Neuronal stem cell (in vitro differentiated cells): ENCODE results near the gene MYBL2.
A peak's percentile ranks its signal among the peaks of the same experiment; 100 is the strongest.

Experiments used
- DNase-seq: peaks from one replicate; pipeline ENCODE4 v3.0.0-alpha.2; 2013; ENCODE audit warnings: low spot score
- H2AFZ ChIP-seq: one replicate; pipeline ENCODE4 v1.6.1; 2013; ENCODE audit warnings: mild to moderate bottlenecking, low read length, inconsistent platforms
- H2AK5ac ChIP-seq: 2 replicates; pipeline ENCODE4 v1.6.1; 2013; ENCODE audit warnings: low read depth, mild to moderate bottlenecking, inconsistent platforms, low read length, moderate library complexity, mixed read lengths
- H2BK120ac ChIP-seq: 2 replicates; pipeline ENCODE4 v1.6.1; 2013; ENCODE audit warnings: low read depth, mild to moderate bottlenecking, inconsistent platforms, low read length, moderate library complexity, mixed read lengths
- H2BK12ac ChIP-seq: one replicate; pipeline ENCODE4 v1.6.1; 2013; ENCODE audit warnings: low read length, inconsistent platforms
- H2BK15ac ChIP-seq: 2 replicates; pipeline ENCODE4 v1.6.1; 2013; ENCODE audit warnings: mild to moderate bottlenecking, low read length, inconsistent platforms, mixed read lengths
- H2BK5ac ChIP-seq: one replicate; pipeline ENCODE4 v1.6.1; 2013; ENCODE audit warnings: inconsistent platforms, mild to moderate bottlenecking, low read length, moderate library complexity
- H3K14ac ChIP-seq: one replicate; pipeline ENCODE4 v1.6.1; 2013; ENCODE audit warnings: low read length, inconsistent platforms
- H3K18ac ChIP-seq: 2 replicates; pipeline ENCODE4 v1.6.1; 2013; ENCODE audit warnings: low read length, inconsistent platforms
- H3K23ac ChIP-seq: 2 replicates; pipeline ENCODE4 v1.6.1; 2013; ENCODE audit warnings: low read depth, mild to moderate bottlenecking, mixed read lengths, low read length, inconsistent platforms; ENCODE audit not compliant: poor library complexity
- H3K27ac ChIP-seq: replicated peaks from 3 replicates; pipeline ENCODE4 v1.5.1; 2013; ENCODE audit warnings: low read length, inconsistent platforms
- H3K27me3 ChIP-seq, 3 experiments: 2 replicates each; pipeline ENCODE4 v1.6.1; 2013; ENCODE audit warnings: low read length in 3 of 3, mild to moderate bottlenecking in 2 of 3, inconsistent platforms in 1 of 3, low read depth in 1 of 3, mixed read lengths in 1 of 3, moderate library complexity in 1 of 3; ENCODE audit not compliant: control insufficient read depth in 3 of 3, insufficient read depth in 3 of 3
- H3K36me3 ChIP-seq, 2 donors: replicated peaks in 1 of 2; 2 replicates each; pipeline ENCODE4 v1.6.1; 2013; ENCODE audit warnings: low read length in 2 of 2; ENCODE audit not compliant: control insufficient read depth in 2 of 2, insufficient read depth in 2 of 2
- H3K4ac ChIP-seq: 2 replicates; pipeline ENCODE4 v1.6.1; 2013; ENCODE audit warnings: inconsistent platforms, mild to moderate bottlenecking, low read length, moderate library complexity
- H3K4me1 ChIP-seq, 2 donors: 1 replicate in 1 of 2; 2 replicates in 1 of 2; pipeline ENCODE4 v1.6.1; 2013; ENCODE audit warnings: low read length in 2 of 2, low read depth in 1 of 2; ENCODE audit not compliant: control insufficient read depth in 2 of 2, insufficient read depth in 1 of 2
- H3K4me2 ChIP-seq: one replicate; pipeline ENCODE4 v1.6.1; 2013; ENCODE audit warnings: mild to moderate bottlenecking, low read length, inconsistent platforms; ENCODE audit not compliant: insufficient read depth, poor library complexity, severe bottlenecking
- H3K4me3 ChIP-seq, 2 donors: 2 replicates each; pipeline ENCODE4 v1.5.1; 2013; ENCODE audit warnings: low read length in 2 of 2, mild to moderate bottlenecking in 2 of 2, inconsistent platforms in 1 of 2, moderate library complexity in 1 of 2
- H3K79me1 ChIP-seq: one replicate; pipeline ENCODE4 v1.6.1; 2013; ENCODE audit warnings: low read depth, mild to moderate bottlenecking, inconsistent platforms, low read length, moderate library complexity
- H3K9ac ChIP-seq: one replicate; pipeline ENCODE4 v1.6.1; 2013; ENCODE audit warnings: mild to moderate bottlenecking, low read depth, low read length, inconsistent platforms; ENCODE audit not compliant: poor library complexity
- H3K9me3 ChIP-seq, 2 donors: replicated peaks in 1 of 2; 2 replicates each; pipeline versions ENCODE3 to v1.6.1; 2013; ENCODE audit warnings: low read length in 2 of 2, mild to moderate bottlenecking in 2 of 2, inconsistent platforms in 1 of 2, low read depth in 1 of 2, mixed read lengths in 1 of 2, moderate library complexity in 1 of 2; ENCODE audit not compliant: control insufficient read depth in 2 of 2, insufficient read depth in 1 of 2
- H4K8ac ChIP-seq: one replicate; pipeline ENCODE4 v1.6.1; 2013; ENCODE audit warnings: low read depth, mild to moderate bottlenecking, inconsistent platforms, low read length, moderate library complexity
- H4K91ac ChIP-seq: one replicate; pipeline ENCODE4 v1.6.1; 2013; ENCODE audit warnings: low read length, low read depth, mild to moderate bottlenecking, inconsistent platforms; ENCODE audit not compliant: poor library complexity
- WGBS, 2 donors: extraction: QIAGEN DNeasy Blood & Tissue Kit; methylation state at CpG; one replicate each; pipeline ENCODE4 v1.1.7; 2013; ENCODE audit warnings: missing lambda C conversion rate in 2 of 2, mixed read lengths in 1 of 2; ENCODE audit not compliant: insufficient read length in 2 of 2, insufficient replicate concordance in 1 of 2; ENCODE audit errors: extremely low coverage in 2 of 2; 5-methylcytosine and 5-hydroxymethylcytosine counted together

The MYBL2 gene

DNA sequence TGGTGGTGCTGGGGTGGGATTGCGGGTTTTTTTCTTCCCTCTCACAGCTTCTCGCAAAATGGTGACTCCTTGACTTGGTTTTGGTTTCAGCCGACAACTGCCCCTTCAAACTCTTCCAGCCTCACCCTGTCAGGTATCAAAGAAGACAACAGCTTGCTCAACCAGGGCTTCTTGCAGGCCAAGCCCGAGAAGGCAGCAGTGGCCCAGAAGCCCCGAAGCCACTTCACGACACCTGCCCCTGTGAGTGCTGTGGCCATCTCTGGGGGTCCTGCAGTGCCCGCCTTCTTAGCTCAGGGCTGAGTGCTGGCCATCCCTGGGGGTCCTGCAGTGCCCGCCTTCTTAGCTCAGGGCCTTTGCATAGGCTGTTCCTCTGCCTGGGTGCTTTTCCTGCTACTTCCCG, 48.1 kb downstream of the MYBL2 start:
- no peak overlapping the region for H3K4me3 ChIP-seq

DNA sequence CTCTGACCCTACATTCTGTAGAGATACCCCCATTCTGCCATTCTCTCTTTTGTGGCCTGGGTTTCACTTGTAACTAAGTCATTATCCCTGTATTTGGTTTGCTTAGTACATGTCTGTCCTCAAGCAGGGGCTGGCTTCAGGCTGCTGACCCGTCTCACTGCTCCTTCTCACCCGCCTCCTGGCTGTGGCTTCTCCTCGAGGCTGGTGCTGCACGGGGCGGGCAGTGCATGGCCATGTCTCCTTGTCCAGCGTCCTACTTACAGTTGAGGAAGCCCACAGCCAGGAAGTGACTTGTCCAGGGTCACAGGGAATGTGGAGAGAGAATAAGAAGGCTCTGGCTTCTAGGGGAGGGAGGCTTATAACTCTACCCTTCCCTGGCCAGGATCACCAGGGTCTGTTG, 48.6 kb downstream of the MYBL2 start:
- no peaks in the 10 kb centered on the region for H3K79me1 ChIP-seq
- H3K4me3 ChIP-seq, result no peak overlapping the region
- H3K18ac ChIP-seq, result no peak overlapping the region
- H3K36me3 ChIP-seq, result peaks cover 26 to 67% of the 10 kb centered on the region in 2 donors
- H3K27me3 ChIP-seq, result no peaks in the 10 kb centered on the region
- H2BK12ac ChIP-seq, result no peak overlapping the region
- no peak overlapping the region for H3K14ac ChIP-seq
- H3K27ac ChIP-seq, result no peak overlapping the region
- no peak overlapping the region for H4K91ac ChIP-seq
- WGBS, 2 donors, result no CpG with 5 or more reads among the region's 6 CpGs
- H3K4me1 ChIP-seq, result no peaks in the 10 kb centered on the region
- no peak overlapping the region for H2AK5ac ChIP-seq
- H3K4me2 ChIP-seq, result no peak overlapping the region
- no peak overlapping the region for H3K4ac ChIP-seq
- H2BK5ac ChIP-seq, result no peak overlapping the region
- H4K8ac ChIP-seq, result no peak overlapping the region
- no peak overlapping the region for H2BK120ac ChIP-seq
- H3K23ac ChIP-seq, result no peak overlapping the region
- no peak overlapping the region for H2BK15ac ChIP-seq
- H3K9ac ChIP-seq, result no peak overlapping the region
- no peak overlapping the region for H2AFZ ChIP-seq
- no peak for DNase-seq
- H3K9me3 ChIP-seq, result no peaks in the 10 kb centered on the region

More for the DNA sequence above, 48.1 kb downstream of the MYBL2 start:
- WGBS, 2 donors, result no CpG with 5 or more reads among the region's 9 CpGs
- Histone ChIP-seq H3K36me3 (peaks cover 31 to 72% of the 10 kb centered on the region in 2 donors), H2BK5ac (no peak overlapping the region), H3K14ac (no peak overlapping the region), H2BK12ac (no peak overlapping the region), H4K8ac (no peak overlapping the region), H2BK120ac (no peak overlapping the region), H2AK5ac (no peak overlapping the region), H3K9me3 (no peaks in the 10 kb centered on the region), H3K27me3 (no peaks in the 10 kb centered on the region), H3K4ac (no peak overlapping the region), H2BK15ac (no peak overlapping the region), H4K91ac (no peak overlapping the region), H3K9ac (no peak overlapping the region), H3K4me2 (no peak overlapping the region), H3K27ac (no peak overlapping the region), H3K23ac (no peak overlapping the region), H3K18ac (no peak overlapping the region), H3K79me1 (no peaks in the 10 kb centered on the region), H3K4me1 (no peaks in the 10 kb centered on the region), H2AFZ (no peak overlapping the region)
- DNase-seq, result no peak

DNA sequence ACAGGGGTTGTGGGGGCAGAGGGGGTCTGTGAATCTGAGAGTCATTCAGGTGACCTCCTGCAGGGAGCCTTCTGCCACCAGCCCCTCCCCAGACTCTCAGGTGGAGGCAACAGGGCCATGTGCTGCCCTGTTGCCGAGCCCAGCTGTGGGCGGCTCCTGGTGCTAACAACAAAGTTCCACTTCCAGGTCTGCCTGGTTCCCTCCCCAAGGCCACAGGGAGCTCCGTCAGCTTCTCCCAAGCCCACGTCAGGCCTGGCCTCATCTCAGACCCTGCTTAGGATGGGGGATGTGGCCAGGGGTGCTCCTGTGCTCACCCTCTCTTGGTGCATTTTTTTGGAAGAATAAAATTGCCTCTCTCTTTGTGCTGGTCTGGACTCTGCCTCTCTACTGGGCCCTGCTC, 49.2 kb downstream of the MYBL2 start:
- no peak overlapping the region for H2BK120ac ChIP-seq
- H3K9me3 ChIP-seq, result no peaks in the 10 kb centered on the region
- no peak overlapping the region for H2BK5ac ChIP-seq
- H3K27me3 ChIP-seq, result no peaks in the 10 kb centered on the region
- peaks cover 0 to 3% of the 10 kb centered on the region in 2 donors for H3K4me1 ChIP-seq
- peak overlapping the region; percentile 31 for H3K23ac ChIP-seq
- no peak overlapping the region for H3K4me2 ChIP-seq
- no peak overlapping the region for H2AK5ac ChIP-seq
- H3K79me1 ChIP-seq, result no peaks in the 10 kb centered on the region
- H3K27ac ChIP-seq, result no peak overlapping the region
- H3K4ac ChIP-seq, result no peak overlapping the region
- no peak overlapping the region for H3K4me3 ChIP-seq
- H2AFZ ChIP-seq, result no peak overlapping the region
- no peak overlapping the region for H3K14ac ChIP-seq
- no peak overlapping the region for H2BK12ac ChIP-seq
- H3K18ac ChIP-seq, result no peak overlapping the region
- no peak overlapping the region for H3K9ac ChIP-seq
- H4K8ac ChIP-seq, result no peak overlapping the region
- H3K36me3 ChIP-seq, result peaks cover 23 to 61% of the 10 kb centered on the region in 2 donors
- whole genome bisulfite sequencing, 2 donors, result no CpG with 5 or more reads among the region's 4 CpGs
- no peak overlapping the region for H2BK15ac ChIP-seq
- H4K91ac ChIP-seq, result no peak overlapping the region
- DNase-seq, result no peak

DNA sequence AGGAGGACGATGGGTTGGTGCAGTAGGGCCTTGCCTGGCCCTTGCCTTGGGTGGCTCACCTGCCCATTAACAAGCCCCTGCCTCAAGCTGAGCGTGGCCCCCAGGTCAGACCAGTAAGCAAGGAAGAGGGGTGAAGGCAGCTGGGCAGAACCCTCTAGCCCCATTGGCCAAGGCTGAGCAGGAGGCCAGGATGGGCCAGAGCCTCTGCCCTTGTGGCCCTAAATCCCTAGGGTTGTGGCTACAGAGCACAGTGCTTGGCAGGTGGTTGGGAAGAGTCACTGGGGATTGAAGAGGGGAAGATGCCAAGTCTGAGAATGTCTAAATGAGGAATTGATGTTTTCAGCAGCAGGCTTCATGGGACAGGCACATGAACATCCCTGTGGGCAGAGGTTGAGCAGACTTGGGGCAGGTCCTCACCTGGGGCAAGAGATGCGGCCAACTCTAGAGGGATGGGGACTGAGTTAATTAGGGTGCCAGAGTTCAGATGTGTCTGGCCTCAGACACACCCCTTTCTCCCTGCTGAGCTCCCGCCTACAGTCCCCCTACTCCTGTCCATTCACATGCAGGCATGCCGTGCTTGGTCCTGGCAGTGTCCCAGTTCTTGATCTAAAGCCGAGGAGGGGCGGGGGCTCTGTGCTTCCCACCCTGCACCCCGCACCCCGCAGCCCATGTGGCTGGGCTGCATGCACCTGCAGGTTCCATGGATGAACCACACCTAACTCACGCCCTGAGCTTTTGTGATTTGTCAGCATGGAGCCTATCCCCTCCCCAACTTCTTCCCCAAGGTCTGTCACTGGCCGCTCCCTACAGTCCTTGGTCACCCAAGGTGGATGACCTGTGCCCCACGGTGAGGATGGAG, 50.1 kb downstream of the MYBL2 start:
- Histone ChIP-seq H4K91ac (no peak overlapping the region), H3K27ac (no peak overlapping the region), H2BK120ac (no peak overlapping the region), H3K36me3 (peaks cover 20 to 52% of the 10 kb centered on the region in 2 donors), H3K23ac (no peak overlapping the region), H3K18ac (no peak overlapping the region), H3K9ac (no peak overlapping the region), H3K27me3 (no peaks in the 10 kb centered on the region), H4K8ac (no peak overlapping the region), H2AK5ac (no peak overlapping the region), H3K79me1 (no peaks in the 10 kb centered on the region), H3K14ac (no peak overlapping the region), H2BK5ac (no peak overlapping the region), H3K4me3 (no peak overlapping the region), H3K4me2 (no peak overlapping the region), H3K4ac (no peak overlapping the region), H3K4me1 (peaks cover 0 to 8% of the 10 kb centered on the region in 2 donors), H2BK15ac (no peak overlapping the region), H2BK12ac (no peak overlapping the region), H2AFZ (no peak overlapping the region), H3K9me3 (no peaks in the 10 kb centered on the region)
- no CpG with 5 or more reads among the region's 12 CpGs for WGBS, 2 donors
- DNase-seq, result no peak
